GM18858 (cell line): ENCODE measurements around the gene LPAR1.

Experiments used
- ATAC-seq: cut with Tn5 transposase; IDR thresholded peaks from one replicate; pipeline ENCODE4 v1.9.1; 2021; ENCODE audit not compliant: unreplicated experiment

The LPAR1 gene

GRCh38 chr9:110958847-110959246 is 79.4 kb downstream of the LPAR1 start:
- no peak for ATAC-seq

DNA sequence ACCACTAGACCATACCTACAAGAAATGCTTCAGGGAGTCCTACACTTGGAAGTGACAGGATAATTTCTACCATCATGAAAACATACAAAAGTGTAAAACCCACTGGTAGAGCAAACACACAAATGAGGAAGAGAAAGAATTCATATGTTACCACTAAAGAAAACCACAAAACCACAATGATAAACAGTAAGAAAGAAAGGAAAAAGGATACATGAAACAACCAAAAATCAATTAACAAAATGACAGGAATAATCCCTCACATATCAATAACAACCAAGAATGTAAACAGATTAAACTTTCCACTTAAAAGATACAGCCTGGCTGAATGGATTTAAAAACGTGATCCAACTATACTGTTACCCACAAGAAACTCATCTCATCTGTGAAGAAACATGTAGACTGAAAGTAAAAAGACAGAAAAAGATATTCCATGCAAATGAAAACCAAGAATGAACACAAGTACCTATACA is 83.4 kb downstream of the LPAR1 start:
- peak; percentile 63 for ATAC-seq

GRCh38 chr9:110952540-110952859 is 85.8 kb downstream of the LPAR1 start:
- ATAC-seq: no peak

DNA sequence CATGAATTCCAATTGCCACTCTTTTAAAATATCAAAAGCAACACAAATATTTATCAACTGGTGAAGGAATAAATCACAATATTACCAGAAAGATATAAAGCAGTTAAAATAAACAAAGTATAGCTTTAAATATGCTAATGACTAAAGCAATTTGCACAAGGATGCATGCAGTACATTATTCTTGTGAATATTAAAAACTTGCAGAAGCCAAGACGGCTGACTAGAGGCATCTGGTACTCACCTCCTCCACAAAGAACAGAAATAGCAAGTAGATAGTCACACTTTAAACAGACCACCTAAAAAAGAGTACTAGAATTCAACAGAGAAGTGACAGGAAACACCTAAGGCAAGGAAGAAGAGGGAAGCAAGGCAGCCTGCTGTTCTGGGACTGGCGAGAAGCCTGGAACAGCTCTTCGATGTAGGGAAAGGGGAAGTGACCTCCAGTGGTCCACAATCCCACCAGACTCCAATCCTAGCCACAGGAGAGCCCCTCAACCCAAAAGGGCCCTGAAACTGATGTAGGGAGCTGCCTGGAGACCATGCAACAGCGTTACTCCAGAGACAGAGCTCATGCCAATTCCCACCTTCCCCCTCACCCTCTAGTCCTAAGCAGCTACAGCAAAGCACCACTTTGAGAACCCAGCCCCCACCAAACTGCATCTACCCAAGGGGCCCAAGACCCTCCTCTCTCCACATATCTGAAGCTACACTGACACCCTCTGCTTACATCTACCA is 86.3 kb downstream of the LPAR1 start:
- no peak for ATAC-seq

DNA sequence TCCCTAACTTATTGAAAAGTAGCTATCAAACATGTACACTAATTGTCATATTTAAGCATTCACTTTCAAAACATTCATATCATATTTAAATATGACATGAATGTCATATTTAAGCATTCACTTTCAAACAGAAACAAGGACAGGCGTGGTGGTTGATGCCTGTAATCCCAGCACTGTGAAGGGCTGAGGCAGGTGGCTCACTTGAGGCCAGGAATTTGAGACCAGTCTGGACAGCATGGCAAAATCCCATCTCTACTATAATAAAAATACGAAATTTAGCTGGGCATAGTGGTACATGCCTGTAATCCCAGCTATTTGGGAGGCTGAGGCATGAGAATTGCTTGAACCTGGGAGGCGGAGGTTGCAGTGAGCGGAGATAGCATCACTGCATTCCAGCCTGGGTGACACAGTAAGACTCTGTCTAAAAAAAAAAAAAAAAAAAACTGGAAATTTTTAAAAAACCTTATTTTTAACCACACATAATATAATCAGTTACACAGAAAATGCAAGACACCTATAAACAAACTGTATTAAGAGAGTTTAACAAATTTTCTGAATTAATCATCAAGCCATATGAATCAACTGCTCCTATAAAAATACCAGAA is 88.1 kb downstream of the LPAR1 start:
- ATAC-seq: no peak

- no peak for ATAC-seq
Observed at GRCh38 chr9:110949081-110949480, 89.2 kb downstream of the LPAR1 start.

GRCh38 chr9:110947491-110948044 is 90.7 kb downstream of the LPAR1 start:
- ATAC-seq: no peak

GRCh38 chr9:110942522-110942921 is 95.7 kb downstream of the LPAR1 start:
- no peak for ATAC-seq

GRCh38 chr9:110940951-110941557 is 97.2 kb downstream of the LPAR1 start:
- no peak for ATAC-seq

- ATAC-seq: no peak
Observed at GRCh38 chr9:110939573-110939972, 98.7 kb downstream of the LPAR1 start.

- no peak for ATAC-seq
Observed at GRCh38 chr9:110939047-110939446, 99.2 kb downstream of the LPAR1 start.

DNA sequence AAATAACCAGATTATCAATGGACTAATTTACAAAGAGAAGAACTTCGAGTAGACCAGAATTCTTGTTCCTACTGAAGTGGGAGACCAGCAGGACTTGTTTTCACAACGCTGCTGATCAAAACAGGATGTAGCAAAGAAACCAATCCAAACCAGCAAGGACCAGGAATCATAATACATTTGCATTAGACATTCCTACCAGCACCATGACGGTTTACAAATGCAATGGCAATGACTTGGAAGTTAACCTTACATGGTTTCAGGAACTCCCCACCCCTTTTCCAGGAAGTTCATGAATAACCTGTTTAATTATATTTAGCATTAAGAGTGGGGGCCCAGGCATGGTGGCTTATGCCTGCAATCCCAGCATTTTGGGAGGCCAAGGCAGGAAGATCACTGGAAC is 100.0 kb downstream of the LPAR1 start:
- no peak for ATAC-seq

GRCh38 chr9:110936719-110937452 is 101.4 kb downstream of the LPAR1 start:
- ATAC-seq: no peak

DNA sequence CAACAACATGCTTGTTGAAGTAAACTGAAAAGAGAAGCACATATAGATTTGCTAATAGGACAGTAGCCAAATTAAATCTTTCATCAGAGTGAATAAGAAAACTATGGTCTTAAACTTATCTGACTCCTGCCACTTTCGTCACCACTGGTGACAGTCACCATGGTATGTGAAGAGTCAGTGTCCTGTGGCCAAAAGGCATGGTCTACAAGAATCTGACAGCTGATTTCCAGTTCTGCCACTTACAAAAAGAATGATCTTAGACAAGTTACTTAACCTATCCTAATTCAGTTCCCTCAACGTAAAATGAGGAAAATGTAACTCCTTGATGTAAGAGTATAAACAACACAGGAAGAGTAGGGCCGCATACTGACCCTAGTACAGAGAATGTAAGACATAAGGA is 102.0 kb downstream of the LPAR1 start:
- ATAC-seq: no peak

DNA sequence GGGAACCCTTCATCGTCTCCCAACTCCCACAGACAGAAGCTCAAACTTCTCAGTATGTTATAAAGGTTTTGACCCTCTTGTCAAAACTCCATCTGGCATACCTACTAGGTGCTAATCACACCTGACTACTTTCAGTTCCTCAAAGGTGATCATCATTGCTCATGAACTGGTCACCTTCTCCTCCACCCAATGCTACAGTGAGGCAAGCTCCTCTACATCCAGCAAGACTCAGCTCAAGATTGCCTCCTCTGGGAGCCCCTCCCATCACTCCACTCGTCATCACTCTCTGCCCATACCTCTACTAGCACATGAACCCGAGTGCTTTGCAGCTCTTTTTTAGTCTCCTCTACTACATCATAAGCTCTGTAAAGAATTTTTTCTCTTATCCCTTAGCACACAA is 102.4 kb downstream of the LPAR1 start:
- ATAC-seq: no peak

GRCh38 chr9:110933350-110934001 is 104.8 kb downstream of the LPAR1 start:
- ATAC-seq: peak; percentile 69

- no peak for ATAC-seq
Observed at GRCh38 chr9:110932863-110933262, 105.4 kb downstream of the LPAR1 start.

- no peak for ATAC-seq
Observed at GRCh38 chr9:110928599-110928998, 109.7 kb downstream of the LPAR1 start.

DNA sequence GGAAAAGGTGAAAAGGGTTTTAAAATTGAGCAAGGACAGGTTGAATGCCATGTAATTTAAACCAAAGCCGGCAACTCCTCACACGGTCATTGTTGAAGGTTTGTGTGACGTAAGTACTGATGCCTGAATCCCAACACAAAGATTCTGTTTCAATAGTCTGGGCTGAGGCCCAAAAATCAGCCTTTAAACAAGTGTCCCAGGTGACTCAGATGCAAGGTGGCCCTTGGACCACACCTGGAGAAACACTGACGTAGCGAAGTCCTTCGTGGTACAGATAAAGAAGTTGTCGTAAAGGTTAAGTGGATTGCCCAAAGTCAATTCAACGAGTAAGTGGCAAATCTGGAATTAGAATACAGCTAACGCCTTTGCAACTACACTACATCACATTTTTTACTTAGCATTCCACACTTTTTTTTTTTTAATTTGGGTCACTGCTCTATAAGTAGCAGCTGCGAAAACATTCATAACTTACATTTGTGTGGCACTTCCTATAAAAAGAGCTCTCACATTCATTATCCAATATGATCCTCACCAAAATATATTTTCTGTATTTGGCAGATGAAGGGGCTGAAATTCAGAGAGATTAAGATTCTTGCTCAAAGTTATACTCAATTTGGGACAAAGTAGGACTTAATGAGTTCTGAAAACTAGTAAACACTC is 111.3 kb downstream of the LPAR1 start:
- ATAC-seq: no peak

GRCh38 chr9:110923601-110924000 is 114.7 kb downstream of the LPAR1 start:
- no peak for ATAC-seq
